Keratinocyte (primary cell): ENCODE results near the gene PCP2. TPM values are rescaled to one million over a fixed set of nuclear protein-coding genes. Genes with fewer than 3 reads are reported as not detected.

Experiments used
- DNase-seq: peaks from one replicate; pipeline ENCODE4 v3.0.0-alpha.2; 2011; ENCODE audit warnings: low read depth, missing footprints, low spot score
- FAIRE-seq: peaks from 2 replicates; lab custom pipeline; 2011; peaks lifted over from hg19 to GRCh38; lab: Jason Lieb, UNC
- H2AFZ ChIP-seq: 2 replicates; pipeline ENCODE4 v1.6.0; 2012; ENCODE audit warnings: low read length, control low read depth, inconsistent platforms; ENCODE audit not compliant: control insufficient read depth
- H3K27ac ChIP-seq: 2 replicates; pipeline ENCODE4 v1.5.1; 2011; ENCODE audit warnings: low read length; ENCODE audit not compliant: control insufficient read depth, insufficient read depth
- H3K27me3 ChIP-seq: 3 replicates; pipeline ENCODE4 v1.6.0; 2011; ENCODE audit warnings: low read length; ENCODE audit not compliant: control insufficient read depth, insufficient read depth; ENCODE audit errors: extremely low read depth
- H3K36me3 ChIP-seq, 2 experiments: 2 replicates in 1 of 2; 3 replicates in 1 of 2; pipeline ENCODE4 v1.5.1; 2011; ENCODE audit warnings: low read length in 2 of 2, mild to moderate bottlenecking in 1 of 2; ENCODE audit not compliant: control insufficient read depth in 2 of 2, insufficient read depth in 2 of 2; ENCODE audit errors: extremely low read depth in 1 of 2
- H3K4me1 ChIP-seq: 3 replicates; pipeline ENCODE4 v1.5.1; 2011; ENCODE audit warnings: low read length; ENCODE audit not compliant: control insufficient read depth, insufficient read depth; ENCODE audit errors: extremely low read depth
- H3K4me2 ChIP-seq: 3 replicates; pipeline ENCODE4 v1.6.0; 2011; ENCODE audit warnings: low read depth, low read length; ENCODE audit not compliant: control insufficient read depth, insufficient read depth; ENCODE audit errors: extremely low read depth
- H3K4me3 ChIP-seq, 3 experiments: fragments of 200-600 bp in 1 of 3; sonication (generic) in 1 of 3; 2 replicates in 2 of 3; 3 replicates in 1 of 3; pipeline ENCODE4 v1.5.1; 2011 to 2016; ENCODE audit warnings: low read length in 3 of 3, mild to moderate bottlenecking in 3 of 3, control low read depth in 2 of 3, inconsistent platforms in 1 of 3, low read depth in 1 of 3, mixed read lengths in 1 of 3, mixed run types in 1 of 3, moderate library complexity in 1 of 3; ENCODE audit not compliant: control insufficient read depth in 2 of 3, insufficient read depth in 2 of 3; ENCODE audit errors: extremely low read depth in 1 of 3
- H3K79me2 ChIP-seq: 2 replicates; pipeline ENCODE4 v1.6.0; 2012; ENCODE audit warnings: low read length; ENCODE audit not compliant: control insufficient read depth, insufficient read depth
- H3K9ac ChIP-seq: 3 replicates; pipeline ENCODE4 v1.6.0; 2011; ENCODE audit warnings: low read length; ENCODE audit not compliant: control insufficient read depth, insufficient read depth; ENCODE audit errors: extremely low read depth
- H3K9me1 ChIP-seq: 3 replicates; pipeline ENCODE4 v1.6.0; 2011; ENCODE audit warnings: low read length; ENCODE audit not compliant: control insufficient read depth, insufficient read depth; ENCODE audit errors: extremely low read depth
- H3K9me3 ChIP-seq: 2 replicates; pipeline ENCODE4 v1.5.1; 2012; ENCODE audit warnings: low read depth, low read length; ENCODE audit not compliant: control insufficient read depth
- H4K20me1 ChIP-seq: 3 replicates; pipeline ENCODE4 v1.6.0; 2011; ENCODE audit warnings: low read length; ENCODE audit not compliant: control insufficient read depth, insufficient read depth; ENCODE audit errors: extremely low read depth
- CTCF ChIP-seq, 3 experiments: IDR thresholded peaks in 1 of 3; conservative IDR thresholded peaks in 1 of 3; optimal IDR thresholded peaks in 1 of 3; 2 replicates in 2 of 3; 3 replicates in 1 of 3; pipeline versions ENCODE3 to v1.5.1; 2011; ENCODE audit warnings: low read length in 3 of 3, mild to moderate bottlenecking in 3 of 3, moderate library complexity in 2 of 3, control low read depth in 1 of 3, inconsistent platforms in 1 of 3; ENCODE audit not compliant: insufficient read depth in 2 of 3; ENCODE audit errors: extremely low read depth in 1 of 3
- EZH2 ChIP-seq: IDR thresholded peaks from one replicate; pipeline ENCODE4 v1.6.1; 2012; ENCODE audit warnings: inconsistent platforms, mild to moderate bottlenecking, low read length, moderate library complexity
- dilution Hi-C: fragments of 300-500 bp; cut with MboI; formaldehyde crosslinking; loops from one replicate; pipeline ENCODE4 v1.7.0; 2020; ENCODE audit warnings: low sequenced_read_pairs; ENCODE audit not compliant: extremely low pct_ligation_motif_present
- polyA plus RNA-seq, 5 experiments: library from polyadenylated mRNA; depleted of rRNA in 3 of 5; stranded (reverse) in 3 of 5; stranded (forward) in 1 of 5; unstranded in 1 of 5; fragments of >200 nt; gene quantifications; 1 replicate in 1 of 5; 2 replicates in 3 of 5; 3 replicates in 1 of 5; pipeline versions ENCODE4 v1.2.1 to v1.2.3, GENCODE V29; 2011 to 2012; ENCODE audit warnings: missing spikeins in 2 of 5, low read depth in 1 of 5, low replicate concordance in 1 of 5

The PCP2 gene
- polyA plus RNA-seq, 1 donor (not counting 4 experiments of a cell fraction or from before 2014, with no cell fraction given) = not detected

- Histone ChIP-seq H3K27me3 (no peaks in the 10 kb centered on the region), H3K79me2 (no peaks in the 10 kb centered on the region), H3K9me1 (no peaks in the 10 kb centered on the region), H3K4me2 (no peak overlapping the region), H3K9me3 (no peaks in the 10 kb centered on the region), H3K4me3 (no peak overlapping the region), H3K4me1 (no peaks in the 10 kb centered on the region), H3K9ac (no peak overlapping the region), H2AFZ (no peak overlapping the region), H3K27ac (no peak overlapping the region), H3K36me3 (no peaks in the 10 kb centered on the region), H4K20me1 (no peaks in the 10 kb centered on the region)
- dilution Hi-C loops = no loop called here
- FAIRE-seq = no peak
- no peak for DNase-seq
- TF ChIP-seq EZH2 (no peak), CTCF (optimal IDR thresholded peaks at IDR 0.05 in 1 of 3, IDR thresholded peaks at IDR 0.05 in 1 of 3, conservative IDR thresholded peaks at IDR 0.05 in 1 of 3; ENCODE audit: extremely low read depth in 1 of 3, insufficient read depth in 2 of 3, low read length in 3 of 3) (no peak)
Measured at GRCh38 chr19:7661744-7662538, 28.4 kb upstream of the PCP2 start.

GRCh38 chr19:7658219-7658686 is 24.7 kb upstream of the PCP2 start:
- FAIRE-seq = no peak
- Histone ChIP-seq H3K36me3 (no peaks in the 10 kb centered on the region), H3K27me3 (no peaks in the 10 kb centered on the region), H3K4me2 (no peak overlapping the region), H3K9me3 (no peaks in the 10 kb centered on the region), H4K20me1 (no peaks in the 10 kb centered on the region), H3K4me1 (no peaks in the 10 kb centered on the region), H3K79me2 (no peaks in the 10 kb centered on the region), H3K9ac (no peak overlapping the region), H3K9me1 (no peaks in the 10 kb centered on the region), H3K27ac (no peak overlapping the region), H2AFZ (no peak overlapping the region), H3K4me3 (no peak overlapping the region)
- no peak for DNase-seq
- dilution Hi-C loops = no loop called here
- TF ChIP-seq EZH2 (no peak), CTCF (optimal IDR thresholded peaks at IDR 0.05 in 1 of 3, IDR thresholded peaks at IDR 0.05 in 1 of 3, conservative IDR thresholded peaks at IDR 0.05 in 1 of 3; ENCODE audit: extremely low read depth in 1 of 3, insufficient read depth in 2 of 3, low read length in 3 of 3) (no peak)
